Measurements from ENCODE around the gene PRPF6.

GRCh38 chr20:63952769-63953168 lies 28.2 kb upstream of the PRPF6 start:
- TF ChIP-seq, protein P1, sequence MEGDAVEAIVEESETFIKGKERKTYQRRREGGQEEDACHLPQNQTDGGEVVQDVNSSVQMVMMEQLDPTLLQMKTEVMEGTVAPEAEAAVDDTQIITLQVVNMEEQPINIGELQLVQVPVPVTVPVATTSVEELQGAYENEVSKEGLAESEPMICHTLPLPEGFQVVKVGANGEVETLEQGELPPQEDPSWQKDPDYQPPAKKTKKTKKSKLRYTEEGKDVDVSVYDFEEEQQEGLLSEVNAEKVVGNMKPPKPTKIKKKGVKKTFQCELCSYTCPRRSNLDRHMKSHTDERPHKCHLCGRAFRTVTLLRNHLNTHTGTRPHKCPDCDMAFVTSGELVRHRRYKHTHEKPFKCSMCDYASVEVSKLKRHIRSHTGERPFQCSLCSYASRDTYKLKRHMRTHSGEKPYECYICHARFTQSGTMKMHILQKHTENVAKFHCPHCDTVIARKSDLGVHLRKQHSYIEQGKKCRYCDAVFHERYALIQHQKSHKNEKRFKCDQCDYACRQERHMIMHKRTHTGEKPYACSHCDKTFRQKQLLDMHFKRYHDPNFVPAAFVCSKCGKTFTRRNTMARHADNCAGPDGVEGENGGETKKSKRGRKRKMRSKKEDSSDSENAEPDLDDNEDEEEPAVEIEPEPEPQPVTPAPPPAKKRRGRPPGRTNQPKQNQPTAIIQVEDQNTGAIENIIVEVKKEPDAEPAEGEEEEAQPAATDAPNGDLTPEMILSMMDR (IDR thresholded peaks at IDR 0.05): no peak
- TF ChIP-seq POLR2AphosphoS5 (IDR thresholded peaks at IDR 0.05): no peak
- no peak for TF ChIP-seq POLR2A (IDR thresholded peaks at IDR 0.05)
- no peak for TF ChIP-seq EP300 (IDR thresholded peaks at IDR 0.05)
